Measurements from ENCODE around the gene CALML4. TPM values are rescaled to one million over a fixed set of nuclear protein-coding genes. Genes with fewer than 3 reads are reported as not detected.
"Not testable (repeated sequence)": the region's sequence is repeated elsewhere in the genome, so short reads cannot be mapped to it uniquely, and the experiment has no call there.

The CALML4 gene
- total RNA-seq, 8 experiments from 2014 or later, result 0.61 to 8.4 (median 4.3) TPM

- Histone ChIP-seq H3K4me1 (replicated peaks in 1 of 2) (peaks cover 4 to 18% of the 10 kb centered on the region in 2 donors), H3K4me3 (no peak overlapping the region), H3K27ac (no peak overlapping the region)
- 96% methylated on average over 5 of the region's 13 CpGs; no CpG with 5 or more reads in 9 of the 10 experiments for WGBS, 10 experiments
- ATAC-seq (replicated peaks in 6 of 8), result no peak
- in situ Hi-C loops (cut with MboI; ENCODE audit: low pct_unique_long_range_greater_than_20kb in 2 of 9, low sequenced_read_pairs in 9 of 9, unreplicated experiment in 9 of 9), result no loop called here
Observed at GRCh38 chr15:68209735-68210408, 4.7 kb upstream of the CALML4 start.

DNA sequence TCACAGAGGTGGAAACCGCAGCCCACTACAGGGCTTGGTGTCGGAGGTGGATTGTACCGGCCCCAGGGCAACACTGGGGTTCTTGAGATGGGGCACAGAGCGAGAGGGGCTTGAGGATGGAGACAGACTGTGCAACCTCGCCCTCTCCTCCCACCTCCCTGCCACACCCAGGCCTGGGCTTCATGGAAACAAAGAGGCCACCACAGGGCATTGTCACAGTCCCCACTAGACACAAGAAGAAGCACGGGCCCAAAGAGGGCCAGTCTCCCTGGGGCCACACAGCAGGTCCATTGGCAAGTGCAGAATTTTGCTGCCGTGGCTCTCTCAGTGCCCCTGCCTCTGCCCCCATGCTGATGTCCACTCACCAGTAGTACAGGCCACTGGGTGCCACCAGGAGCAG lies 4.1 kb upstream of the CALML4 start:
- in situ Hi-C loops (cut with MboI; ENCODE audit: low pct_unique_long_range_greater_than_20kb in 2 of 9, low sequenced_read_pairs in 9 of 9, unreplicated experiment in 9 of 9), result no loop called here
- ATAC-seq (replicated peaks in 6 of 8), result no peak

GRCh38 chr15:68208636-68209240 lies 3.6 kb upstream of the CALML4 start:
- no peak overlapping the region for H3K4me3 ChIP-seq
- in situ Hi-C loops (cut with MboI; ENCODE audit: low pct_unique_long_range_greater_than_20kb in 2 of 9, low sequenced_read_pairs in 9 of 9, unreplicated experiment in 9 of 9), result no loop called here
- WGBS, 10 experiments, result 70 to 93% (median 84%) methylated on average over 2 to 9 of the region's 13 CpGs; no CpG with 5 or more reads in 5 of the 10 experiments
- no peak for ATAC-seq (replicated peaks in 6 of 8)
- H3K4me1 ChIP-seq (replicated peaks in 1 of 2), result peaks cover 4 to 18% of the 10 kb centered on the region in 2 donors
- H3K27ac ChIP-seq, result no peak overlapping the region

More for the DNA sequence above, 4.1 kb upstream of the CALML4 start:
- Histone ChIP-seq H3K4me1 (replicated peaks in 1 of 2) (peaks cover 4 to 18% of the 10 kb centered on the region in 2 donors), H3K27ac (no peak overlapping the region), H3K4me3 (no peak overlapping the region)
- 83 to 100% (median 100%) methylated on average over 1 to 2 of the region's 7 CpGs; no CpG with 5 or more reads in 6 of the 10 experiments for WGBS, 10 experiments

DNA sequence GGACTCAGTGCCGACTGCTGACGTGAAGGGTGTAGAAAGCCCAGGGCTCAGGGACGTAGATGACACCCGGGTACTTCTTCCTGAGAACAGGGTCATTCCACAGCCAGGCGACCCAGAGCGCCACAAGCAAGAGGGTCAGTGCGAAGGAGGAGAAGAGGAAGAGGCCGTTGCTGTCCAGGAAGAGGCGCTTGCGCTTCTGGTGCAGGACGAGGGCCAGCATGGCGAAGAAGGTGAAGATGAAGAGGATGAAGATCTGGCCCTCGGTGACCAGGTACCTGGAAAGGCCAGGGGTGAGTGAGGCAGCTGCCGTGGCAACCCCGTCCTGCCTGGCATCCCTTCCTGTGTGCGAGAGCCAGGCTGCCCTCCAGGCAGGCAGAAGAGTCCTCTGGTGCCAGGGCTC lies 3.0 kb upstream of the CALML4 start:
- peaks cover 4 to 18% of the 10 kb centered on the region in 2 donors for H3K4me1 ChIP-seq (replicated peaks in 1 of 2)
- 71 to 100% (median 85%) methylated on average over 1 to 4 of the region's 16 CpGs; no CpG with 5 or more reads in 6 of the 10 experiments for WGBS, 10 experiments
- no peak overlapping the region for H3K4me3 ChIP-seq
- ATAC-seq (replicated peaks in 6 of 8), result no peak
- in situ Hi-C loops (cut with MboI; ENCODE audit: low pct_unique_long_range_greater_than_20kb in 2 of 9, low sequenced_read_pairs in 9 of 9, unreplicated experiment in 9 of 9), result no loop called here
- no peak overlapping the region for H3K27ac ChIP-seq

- 100% methylated on average over 1 of the region's 12 CpGs; no CpG with 5 or more reads in 8 of the 10 experiments for WGBS, 10 experiments
- Histone ChIP-seq H3K4me1 (replicated peaks in 1 of 2) (peaks cover 4 to 19% of the 10 kb centered on the region in 2 donors), H3K27ac (no peak overlapping the region), H3K4me3 (no peak overlapping the region)
- in situ Hi-C loops (cut with MboI; ENCODE audit: low pct_unique_long_range_greater_than_20kb in 2 of 9, low sequenced_read_pairs in 9 of 9, unreplicated experiment in 9 of 9), result no loop called here
- no peak for ATAC-seq (replicated peaks in 6 of 8)
Observed at GRCh38 chr15:68207176-68207935, 2.2 kb upstream of the CALML4 start.

DNA sequence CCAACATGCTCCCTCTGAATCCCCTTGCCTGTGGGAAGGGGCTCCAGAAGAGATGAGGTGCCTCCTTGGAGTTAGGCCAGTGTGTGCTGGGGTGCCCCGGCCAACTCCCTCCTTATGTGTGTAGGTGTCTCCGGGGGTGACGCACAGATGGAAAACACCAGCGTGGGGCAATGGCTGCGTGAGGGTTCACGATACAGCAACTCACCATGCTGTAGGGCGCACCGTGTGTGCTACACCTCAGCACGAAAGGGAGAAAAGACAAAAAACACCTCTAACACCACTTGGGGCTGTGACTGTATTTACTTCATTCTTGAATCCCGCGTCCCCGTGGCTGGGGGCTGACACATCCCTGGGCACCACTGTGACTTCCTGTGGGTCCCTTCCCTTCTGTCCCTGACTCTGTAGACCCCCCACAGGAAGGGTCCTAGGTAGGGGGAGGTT lies 1.6 kb upstream of the CALML4 start:
- H3K27ac ChIP-seq, result no peak overlapping the region
- ATAC-seq (replicated peaks in 6 of 8), result no peak
- WGBS, 10 experiments, result 75 to 100% (median 93%) methylated on average over 1 to 5 of the region's 12 CpGs; no CpG with 5 or more reads in 3 of the 10 experiments
- H3K4me1 ChIP-seq (replicated peaks in 1 of 2), result peaks cover 9 to 25% of the 10 kb centered on the region in 2 donors
- in situ Hi-C loops (cut with MboI; ENCODE audit: low pct_unique_long_range_greater_than_20kb in 2 of 9, low sequenced_read_pairs in 9 of 9, unreplicated experiment in 9 of 9), result no loop called here
- no peak overlapping the region for H3K4me3 ChIP-seq

DNA sequence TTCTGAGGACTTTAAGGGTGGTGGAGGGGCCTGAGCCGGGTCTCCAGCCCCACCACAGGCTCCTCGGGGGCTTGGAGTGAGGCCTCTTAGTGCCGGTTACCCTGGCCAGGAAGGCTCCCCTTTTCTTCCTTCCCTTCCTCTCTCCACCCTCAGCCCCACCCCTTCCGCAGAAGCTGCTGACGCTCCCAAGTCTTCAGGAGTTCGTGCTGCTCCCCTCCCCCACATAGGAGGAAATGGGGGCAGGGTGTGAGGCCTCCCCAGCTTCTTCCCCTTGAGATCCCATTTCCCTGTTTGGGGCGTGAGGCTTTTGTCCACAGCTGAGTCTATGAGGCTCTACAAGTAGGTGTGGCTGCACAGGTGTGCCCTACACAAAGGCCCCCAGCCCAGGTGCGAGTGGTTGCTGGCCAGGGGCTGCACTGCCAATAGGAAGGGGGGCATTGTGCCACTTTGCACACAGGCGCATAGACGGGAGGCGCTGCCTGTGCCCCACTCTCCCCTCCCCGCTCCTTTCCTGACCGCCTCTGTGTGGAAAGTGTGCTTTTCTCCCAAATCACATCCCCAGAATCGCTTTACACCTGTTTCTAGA lies 915 bp upstream of the CALML4 start:
- no peak overlapping the region for H3K4me3 ChIP-seq
- H3K4me1 ChIP-seq (replicated peaks in 1 of 2), result peaks cover 12 to 22% of the 10 kb centered on the region in 2 donors
- in situ Hi-C loops (cut with MboI; ENCODE audit: low pct_unique_long_range_greater_than_20kb in 2 of 9, low sequenced_read_pairs in 9 of 9, unreplicated experiment in 9 of 9), result no loop called here
- no peak for ATAC-seq (replicated peaks in 6 of 8)
- WGBS, 10 experiments, result 40 to 100% (median 100%) methylated on average over 1 to 2 of the region's 14 CpGs; no CpG with 5 or more reads in 7 of the 10 experiments
- no peak overlapping the region for H3K27ac ChIP-seq

DNA sequence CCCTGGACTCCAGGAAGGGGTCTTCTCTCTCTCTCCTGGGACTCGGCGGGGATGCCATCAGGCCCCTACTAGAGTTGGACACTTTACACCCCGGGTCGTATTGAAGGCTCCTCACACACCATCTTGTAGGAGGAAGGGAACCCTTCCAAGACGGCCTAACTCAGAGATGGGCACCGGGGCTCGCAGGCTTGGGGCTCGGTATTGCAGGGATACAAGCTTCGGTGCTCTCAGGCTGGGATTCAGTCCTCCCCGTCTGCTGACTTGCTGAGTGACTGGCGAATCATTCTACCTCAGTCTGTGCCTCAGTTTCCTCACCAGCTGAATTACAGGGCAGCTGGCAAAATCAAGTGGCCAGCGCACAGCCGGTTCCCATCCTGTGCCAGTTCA lies 419 bp upstream of the CALML4 start:
- peaks cover 14 to 19% of the 10 kb centered on the region in 2 donors for H3K4me1 ChIP-seq (replicated peaks in 1 of 2)
- H3K4me3 ChIP-seq, result no peak overlapping the region
- no peak overlapping the region for H3K27ac ChIP-seq
- in situ Hi-C loops (cut with MboI; ENCODE audit: low pct_unique_long_range_greater_than_20kb in 2 of 9, low sequenced_read_pairs in 9 of 9, unreplicated experiment in 9 of 9), result no loop called here
- 46 to 97% (median 76%) methylated on average over 1 to 6 of the region's 13 CpGs; no CpG with 5 or more reads in 6 of the 10 experiments for WGBS, 10 experiments
- no peak for ATAC-seq (replicated peaks in 6 of 8)

DNA sequence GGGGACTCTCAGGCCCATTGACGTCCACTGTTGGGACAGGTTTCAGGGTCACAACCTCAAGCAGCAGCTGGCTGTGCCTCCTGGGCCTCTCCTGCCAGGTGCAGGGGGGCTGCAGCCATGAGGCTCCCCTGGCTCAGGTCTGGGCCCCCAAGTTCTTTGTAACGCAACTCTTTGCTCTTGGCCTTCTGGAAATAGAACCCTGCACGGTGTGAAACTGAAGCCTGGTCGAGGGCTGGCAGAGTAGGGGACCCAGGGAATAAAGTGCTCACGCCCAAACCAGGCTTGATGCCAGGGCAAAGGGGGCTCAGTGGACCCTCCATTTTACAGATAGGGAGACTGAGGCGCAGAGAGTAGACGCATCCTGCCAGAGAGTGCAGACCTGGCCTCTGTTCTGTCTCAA lies 771 bp downstream of the CALML4 start:
- peaks cover 24 to 28% of the 10 kb centered on the region in 2 donors for H3K4me1 ChIP-seq (replicated peaks in 1 of 2)
- ATAC-seq (replicated peaks in 6 of 8), result no peak
- H3K4me3 ChIP-seq, result no peak overlapping the region
- H3K27ac ChIP-seq, result no peak overlapping the region
- in situ Hi-C loops (cut with MboI; ENCODE audit: low pct_unique_long_range_greater_than_20kb in 2 of 9, low sequenced_read_pairs in 9 of 9, unreplicated experiment in 9 of 9), result no loop called here
- WGBS, 10 experiments, result 90 to 100% (median 100%) methylated on average over 2 to 4 of the region's 7 CpGs; no CpG with 5 or more reads in 7 of the 10 experiments

GRCh38 chr15:68203956-68204355 lies 1.2 kb downstream of the CALML4 start:
- in situ Hi-C loops (cut with MboI; ENCODE audit: low pct_unique_long_range_greater_than_20kb in 2 of 9, low sequenced_read_pairs in 9 of 9, unreplicated experiment in 9 of 9), result no loop called here
- H3K4me3 ChIP-seq, result no peak overlapping the region
- H3K4me1 ChIP-seq (replicated peaks in 1 of 2), result peaks cover 24 to 29% of the 10 kb centered on the region in 2 donors
- WGBS, 10 experiments, result 83 to 100% methylated on average over 2 of the region's 5 CpGs; no CpG with 5 or more reads in 8 of the 10 experiments
- ATAC-seq (replicated peaks in 6 of 8), result no peak
- H3K27ac ChIP-seq, result no peak overlapping the region

DNA sequence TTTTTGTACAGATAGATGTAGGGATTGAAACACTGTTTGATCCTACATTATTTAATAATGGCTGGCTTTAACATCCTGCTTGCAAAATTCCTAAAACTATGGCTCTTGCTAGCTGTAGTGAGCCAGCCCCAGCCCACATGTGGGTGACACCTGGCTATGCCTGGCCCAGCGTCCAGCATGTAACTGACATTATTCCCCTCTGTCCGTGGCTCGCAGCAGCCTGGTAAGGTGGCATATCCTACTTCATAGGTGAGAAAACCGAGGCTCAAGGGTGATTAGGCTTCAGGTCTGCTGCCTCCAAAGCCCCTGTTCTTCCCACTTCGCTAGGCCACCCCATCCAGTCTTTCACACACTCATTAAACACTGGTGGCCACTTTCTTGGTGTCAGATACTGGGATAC lies 1.6 kb downstream of the CALML4 start:
- in situ Hi-C loops (cut with MboI; ENCODE audit: low pct_unique_long_range_greater_than_20kb in 2 of 9, low sequenced_read_pairs in 9 of 9, unreplicated experiment in 9 of 9), result no loop called here
- WGBS, 10 experiments, result 75 to 100% (median 96%) methylated on average over 2 to 5 of the region's 5 CpGs; no CpG with 5 or more reads in 4 of the 10 experiments
- H3K4me1 ChIP-seq (replicated peaks in 1 of 2), result peaks cover 24 to 29% of the 10 kb centered on the region in 2 donors

GRCh38 chr15:68202994-68203393 lies 2.1 kb downstream of the CALML4 start:
- ATAC-seq (replicated peaks in 6 of 8); H3K4me3 ChIP-seq; in situ Hi-C loops (cut with MboI; ENCODE audit: low pct_unique_long_range_greater_than_20kb in 2 of 9, low sequenced_read_pairs in 9 of 9, unreplicated experiment in 9 of 9); H3K27ac ChIP-seq: not testable (repeated sequence)
- 71 to 100% (median 94%) methylated on average over 3 to 7 of the region's 7 CpGs; no CpG with 5 or more reads in 3 of the 10 experiments for WGBS, 10 experiments
- peaks cover 24 to 29% of the 10 kb centered on the region in 2 donors for H3K4me1 ChIP-seq (replicated peaks in 1 of 2)

More for the DNA sequence above, 1.6 kb downstream of the CALML4 start:
- Histone ChIP-seq H3K4me3 (no peak overlapping the region), H3K27ac (no peak overlapping the region)
- ATAC-seq (replicated peaks in 6 of 8), result no peak
